GM12878 (cell line): ENCODE results near the gene HELZ. TPM values are rescaled to one million over a fixed set of nuclear protein-coding genes. Genes with fewer than 3 reads are reported as not detected.

ENCODE experiments used
- DPF2 ChIP-seq: fragments of 450-650 bp; IDR thresholded peaks from 2 replicates; pipeline ENCODE4 v1.6.1; 2017; ENCODE audit warnings: mild to moderate bottlenecking
- FOS ChIP-seq: IDR thresholded peaks from 3 replicates; pipeline ENCODE4 v1.6.1; 2011; ENCODE audit warnings: borderline replicate concordance; ENCODE audit not compliant: insufficient read length; ENCODE audit errors: extremely low read depth
- TAF1 ChIP-seq: IDR thresholded peaks from 2 replicates; pipeline ENCODE4 v1.6.1; 2011; ENCODE audit warnings: mild to moderate bottlenecking, low read depth, low read length, borderline replicate concordance
- TBL1XR1 ChIP-seq: IDR thresholded peaks from 2 replicates; pipeline ENCODE4 v1.6.1; 2012; ENCODE audit warnings: low read depth, low read length, improper control_type of control experiment
- ZNF687 ChIP-seq: fragments of 450-650 bp; IDR thresholded peaks from 2 replicates; pipeline ENCODE4 v1.6.1; 2017; ENCODE audit warnings: mild to moderate bottlenecking, moderate library complexity
- polyA plus RNA-seq, 11 experiments: library from polyadenylated mRNA; depleted of rRNA in 4 of 11; unstranded in 6 of 11; stranded (reverse) in 5 of 11; fragments of >200 nt; fragmentation: Nextera tagmentation in 4 of 11; fragmentation: Illumina TruSeq in 1 of 11; extraction: Ambion mirVana in 4 of 11; extraction: Trizol in 1 of 11; gene quantifications; 1 replicate in 1 of 11; 2 replicates in 10 of 11; pipeline versions ENCODE4 v1.2.1 to v1.2.3, GENCODE V29; 2011 to 2016; ENCODE audit warnings: inconsistent platforms in 2 of 11, missing spikeins in 2 of 11, low read depth in 1 of 11
- total RNA-seq, 4 experiments: library from RNA; depleted of rRNA in 3 of 4; stranded (reverse); fragments of >200 nt in 3 of 4; fragmentation: Illumina TruSeq in 1 of 4; extraction: Trizol in 1 of 4; gene quantifications; 2 replicates each; pipeline versions ENCODE4 v1.2.1 to v1.2.3, GENCODE V29; 2013 to 2021
- TF ChIP-seq, protein P1 (sequence below): fragments of 450-650 bp; formaldehyde crosslinking; IDR thresholded peaks from 2 replicates; pipeline ENCODE4 v1.5.0; 2022; ENCODE audit warnings: mild to moderate bottlenecking, missing genetic modification characterization

Gene HELZ
- total and polyA plus RNA-seq, 10 of the 15 experiments (the other 5 are each of a cell fraction or from before 2014, with no cell fraction given) = 1.5 to 36.8 (median 19.1) TPM

DNA sequence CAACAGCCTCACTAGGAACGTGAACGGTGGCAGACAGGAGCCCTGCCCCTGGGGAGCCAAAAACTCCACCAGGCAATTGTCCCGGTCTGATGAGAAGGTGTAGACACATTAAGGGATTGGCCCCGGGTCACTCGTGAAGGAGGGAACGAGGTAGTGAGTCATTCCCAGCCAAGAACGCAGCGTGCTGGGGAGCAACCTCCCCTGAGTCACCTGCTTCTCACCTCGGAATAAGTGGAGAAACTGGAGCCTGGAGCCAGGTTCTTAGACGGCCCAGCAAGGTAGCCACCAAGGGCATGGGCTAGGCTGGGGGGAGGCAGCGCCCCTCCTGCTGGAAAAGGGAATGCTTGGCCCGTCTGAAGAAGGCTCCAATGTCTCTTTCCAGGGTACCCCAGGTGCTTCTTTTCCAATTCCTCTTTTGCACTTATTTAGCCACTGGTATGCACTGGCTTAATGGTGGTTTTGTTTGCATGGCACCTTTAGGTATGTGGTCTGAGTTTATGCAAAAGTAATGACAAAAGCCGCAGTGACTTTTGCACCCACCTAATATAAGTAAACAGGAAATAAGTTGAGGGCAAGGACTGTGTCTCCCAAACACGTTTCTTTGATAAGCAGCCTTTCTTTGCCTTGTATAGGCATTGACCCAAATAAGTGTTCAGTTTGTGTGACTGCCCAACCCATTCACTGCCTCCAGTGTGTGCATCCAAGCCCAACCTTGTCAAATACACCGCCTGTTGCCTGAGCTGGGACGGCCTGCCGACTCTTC lies 1.8 kb upstream of the HELZ start (continued):
- TF ChIP-seq DPF2 (peak; percentile 81; the same call in 1 of the 2 replicates), ZNF687 (0 out of 2 replicates have a peak, but pooled peaks have one; percentile 20), FOS (no peak), TAF1 (no peak), TBL1XR1 (peak; percentile 87)
- TF ChIP-seq, protein P1, sequence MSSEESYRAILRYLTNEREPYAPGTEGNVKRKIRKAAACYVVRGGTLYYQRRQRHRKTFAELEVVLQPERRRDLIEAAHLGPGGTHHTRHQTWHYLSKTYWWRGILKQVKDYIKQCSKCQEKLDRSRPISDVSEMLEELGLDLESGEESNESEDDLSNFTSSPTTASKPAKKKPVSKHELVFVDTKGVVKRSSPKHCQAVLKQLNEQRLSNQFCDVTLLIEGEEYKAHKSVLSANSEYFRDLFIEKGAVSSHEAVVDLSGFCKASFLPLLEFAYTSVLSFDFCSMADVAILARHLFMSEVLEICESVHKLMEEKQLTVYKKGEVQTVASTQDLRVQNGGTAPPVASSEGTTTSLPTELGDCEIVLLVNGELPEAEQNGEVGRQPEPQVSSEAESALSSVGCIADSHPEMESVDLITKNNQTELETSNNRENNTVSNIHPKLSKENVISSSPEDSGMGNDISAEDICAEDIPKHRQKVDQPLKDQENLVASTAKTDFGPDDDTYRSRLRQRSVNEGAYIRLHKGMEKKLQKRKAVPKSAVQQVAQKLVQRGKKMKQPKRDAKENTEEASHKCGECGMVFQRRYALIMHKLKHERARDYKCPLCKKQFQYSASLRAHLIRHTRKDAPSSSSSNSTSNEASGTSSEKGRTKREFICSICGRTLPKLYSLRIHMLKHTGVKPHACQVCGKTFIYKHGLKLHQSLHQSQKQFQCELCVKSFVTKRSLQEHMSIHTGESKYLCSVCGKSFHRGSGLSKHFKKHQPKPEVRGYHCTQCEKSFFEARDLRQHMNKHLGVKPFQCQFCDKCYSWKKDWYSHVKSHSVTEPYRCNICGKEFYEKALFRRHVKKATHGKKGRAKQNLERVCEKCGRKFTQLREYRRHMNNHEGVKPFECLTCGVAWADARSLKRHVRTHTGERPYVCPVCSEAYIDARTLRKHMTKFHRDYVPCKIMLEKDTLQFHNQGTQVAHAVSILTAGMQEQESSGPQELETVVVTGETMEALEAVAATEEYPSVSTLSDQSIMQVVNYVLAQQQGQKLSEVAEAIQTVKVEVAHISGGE (CRISPR knock-in tag) = no peak
